ENCODE results near the gene FRAT2. TPM values are rescaled to one million over a fixed set of nuclear protein-coding genes. Genes with fewer than 3 reads are reported as not detected.

Gene FRAT2
- total RNA-seq, 2 experiments from 2014 or later: 8.5 to 8.7 TPM

GRCh38 chr10:97358781-97359180 is 24.3 kb upstream of the FRAT2 start:
- ChIA-PET POLR2A (interaction anchor here (0.9 kb wide), 1 partner anchor 39 kb away, joined by 3 read pairs; no protein-coding TSS in a partner anchor), CTCF (interaction anchor here (1.1 kb wide), 1 partner anchor 25 kb away, joined by 3 read pairs; no protein-coding TSS in a partner anchor)

GRCh38 chr10:97358349-97358748 is 23.8 kb upstream of the FRAT2 start:
- POLR2A ChIA-PET: no interaction called here
- CTCF ChIA-PET: interaction anchor here (1.1 kb wide), 1 partner anchor 25 kb away, joined by 3 read pairs; no protein-coding TSS in a partner anchor

GRCh38 chr10:97356918-97357317 is 22.4 kb upstream of the FRAT2 start:
- POLR2A ChIA-PET: no interaction called here

GRCh38 chr10:97356318-97356914 is 21.9 kb upstream of the FRAT2 start:
- ChIA-PET CTCF (interaction anchor here (1.0 kb wide), 1 partner anchor 82 kb away, joined by 3 read pairs; no protein-coding TSS in a partner anchor), POLR2A (no interaction called here)

More at GRCh38 chr10:97356918-97357317, 22.4 kb upstream of the FRAT2 start:
- CTCF ChIA-PET: interaction anchor here (1.0 kb wide), 1 partner anchor 83 kb away, joined by 3 read pairs; no protein-coding TSS in a partner anchor

- POLR2A ChIA-PET: no interaction called here
- CTCF ChIA-PET: no interaction called here
Measured at GRCh38 chr10:97355571-97355975, 21.0 kb upstream of the FRAT2 start.

- POLR2A ChIA-PET: interaction anchor here (0.7 kb wide), 1 partner anchor 75 kb away, joined by 5 read pairs; no protein-coding TSS in a partner anchor
- CTCF ChIA-PET: no interaction called here
Measured at GRCh38 chr10:97353945-97354344, 19.4 kb upstream of the FRAT2 start.

GRCh38 chr10:97349752-97350513 is 15.4 kb upstream of the FRAT2 start:
- POLR2A ChIA-PET: no interaction called here

GRCh38 chr10:97347317-97347716 is 12.8 kb upstream of the FRAT2 start:
- ChIA-PET POLR2A (no interaction called here), CTCF (no interaction called here)

More at GRCh38 chr10:97349752-97350513, 15.4 kb upstream of the FRAT2 start:
- CTCF ChIA-PET: interaction anchor here (0.9 kb wide), 1 partner anchor 10 kb away, joined by 3 read pairs; no protein-coding TSS in a partner anchor

- ChIA-PET CTCF (interaction anchor here (0.6 to 0.7 kb wide), 2 partner anchors 71 to 119 kb away, joined by 3 to 5 read pairs; no protein-coding TSS in a partner anchor), POLR2A (interaction anchor here (0.6 kb wide), 1 partner anchor 38 kb away, joined by 5 read pairs; no protein-coding TSS in a partner anchor)
Measured at GRCh38 chr10:97343664-97344063, 9.1 kb upstream of the FRAT2 start.

GRCh38 chr10:97341416-97341815 is 6.9 kb upstream of the FRAT2 start:
- POLR2A ChIA-PET: no interaction called here
- CTCF ChIA-PET: interaction anchor here (1.0 to 1.4 kb wide), 3 partner anchors 9 to 21 kb away, joined by 3 read pairs; no protein-coding TSS in a partner anchor

- POLR2A ChIA-PET: no interaction called here
- CTCF ChIA-PET: no interaction called here
Measured at GRCh38 chr10:97338041-97338440, 3.5 kb upstream of the FRAT2 start.

GRCh38 chr10:97336942-97337831 is 2.7 kb upstream of the FRAT2 start:
- POLR2A ChIA-PET: no interaction called here
- CTCF ChIA-PET: no interaction called here

GRCh38 chr10:97336446-97336845 is 1.9 kb upstream of the FRAT2 start:
- CTCF ChIA-PET: no interaction called here
- POLR2A ChIA-PET: no interaction called here

- CTCF ChIA-PET: no interaction called here
- POLR2A ChIA-PET: interaction anchor here (0.7 kb wide), 1 partner anchor 36 kb away, joined by 3 read pairs; no protein-coding TSS in a partner anchor
Measured at GRCh38 chr10:97336006-97336405, 1.5 kb upstream of the FRAT2 start.

- CTCF ChIA-PET: no interaction called here
Measured at GRCh38 chr10:97335188-97335619, 675 bp upstream of the FRAT2 start.

GRCh38 chr10:97333601-97334369 is 744 bp downstream of the FRAT2 start:
- ChIA-PET POLR2A (interaction anchor here (1.2 to 5.3 kb wide), 4 partner anchors 12 to 89 kb away, joined by 4 to 32 read pairs (median 7); partner anchors contain the start of genes ARHGAP19 and FRAT1), CTCF (interaction anchor here (1.6 to 3.5 kb wide), 2 partner anchors 14 to 55 kb away, joined by 7 to 15 read pairs; partner anchors contain the start of gene FRAT1)

More at GRCh38 chr10:97335188-97335619, 675 bp upstream of the FRAT2 start:
- POLR2A ChIA-PET: interaction anchor here (0.7 to 5.3 kb wide), 2 partner anchors 16 to 37 kb away, joined by 3 to 32 read pairs; partner anchors contain the start of gene FRAT1

GRCh38 chr10:97333351-97333600 is 1.3 kb downstream of the FRAT2 start:
- CTCF ChIA-PET: interaction anchor here (1.0 to 3.5 kb wide), 3 partner anchors 8 to 54 kb away, joined by 3 to 15 read pairs (median 7); partner anchors contain the start of gene FRAT1
- POLR2A ChIA-PET: interaction anchor here (1.2 to 5.3 kb wide), 4 partner anchors 11 to 89 kb away, joined by 4 to 32 read pairs (median 7); partner anchors contain the start of genes ARHGAP19 and FRAT1
